ENCODE measurements around the gene ZDHHC23. TPM values are rescaled to one million over a fixed set of nuclear protein-coding genes. Genes with fewer than 3 reads are reported as not detected.

Gene ZDHHC23
- total RNA-seq, 2 donors from 2014 or later = 1.1 to 2.0 TPM

- H3K27me3 ChIP-seq = no peaks in the 10 kb centered on the region
- TF ChIP-seq CTCF (IDR thresholded peaks at IDR 0.05) = no peak
- H3K27ac ChIP-seq = no peak overlapping the region
- H3K9me3 ChIP-seq = no peaks in the 10 kb centered on the region
- no peaks in the 10 kb centered on the region for H3K36me3 ChIP-seq
- no peak overlapping the region for H3K4me3 ChIP-seq
- no peak for DNase-seq (ENCODE audit: low spot score)
- no peaks in the 10 kb centered on the region for H3K4me1 ChIP-seq
These were observed 63.4 kb downstream of the ZDHHC23 start for GRCh38 chr3:114011059-114011797.

Other genes starting within 250 kb of the ZDHHC23 start
- 10 to 100 TPM; 49.3 to 77.8 TPM for gene NAA50, start 201.8 kb upstream of the ZDHHC23 start, total RNA-seq
- gene ATP6V1A, start 201.0 kb upstream of the ZDHHC23 start, total RNA-seq = 10 to 100 TPM; 19.1 to 21.7 TPM
- 1 to 10 TPM; 1.2 to 3.0 TPM for gene GRAMD1C, start 109.2 kb upstream of the ZDHHC23 start, total RNA-seq
- gene CCDC191, start 108.5 kb downstream of the ZDHHC23 start, total RNA-seq = 1 to 10 TPM in 1 of 2 donors, under 1 TPM in 1; 0.75 to 1.3 TPM
- 1 to 10 TPM; 4.9 to 5.6 TPM for gene QTRT2, start 108.7 kb downstream of the ZDHHC23 start, total RNA-seq
- not detected for gene DRD3, start 231.0 kb downstream of the ZDHHC23 start, total RNA-seq